Limb (tissue), 2 donors: Measurements from ENCODE around the gene IL36RN.
"Not testable (repeated sequence)": the region's sequence is repeated elsewhere in the genome, so short reads cannot be mapped to it uniquely, and the experiment has no call there.

ENCODE experiments used
- DNase-seq, 2 donors: peaks; one replicate each; pipeline ENCODE4 v3.0.0-alpha.2; 2016; ENCODE audit errors: extremely low spot score in 2 of 2

The IL36RN gene

DNA sequence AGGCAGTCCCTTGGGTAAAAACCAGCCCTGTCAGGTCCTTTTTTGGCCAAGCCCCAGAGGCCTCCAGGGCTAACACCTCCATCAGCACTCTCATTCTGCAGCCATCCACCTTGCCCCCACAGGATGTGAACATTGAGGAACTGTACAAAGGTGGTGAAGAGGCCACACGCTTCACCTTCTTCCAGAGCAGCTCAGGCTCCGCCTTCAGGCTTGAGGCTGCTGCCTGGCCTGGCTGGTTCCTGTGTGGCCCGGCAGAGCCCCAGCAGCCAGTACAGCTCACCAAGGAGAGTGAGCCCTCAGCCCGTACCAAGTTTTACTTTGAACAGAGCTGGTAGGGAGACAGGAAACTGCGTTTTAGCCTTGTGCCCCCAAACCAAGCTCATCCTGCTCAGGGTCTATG, 16.0 kb downstream of the IL36RN start:
- DNase-seq = no peak

DNA sequence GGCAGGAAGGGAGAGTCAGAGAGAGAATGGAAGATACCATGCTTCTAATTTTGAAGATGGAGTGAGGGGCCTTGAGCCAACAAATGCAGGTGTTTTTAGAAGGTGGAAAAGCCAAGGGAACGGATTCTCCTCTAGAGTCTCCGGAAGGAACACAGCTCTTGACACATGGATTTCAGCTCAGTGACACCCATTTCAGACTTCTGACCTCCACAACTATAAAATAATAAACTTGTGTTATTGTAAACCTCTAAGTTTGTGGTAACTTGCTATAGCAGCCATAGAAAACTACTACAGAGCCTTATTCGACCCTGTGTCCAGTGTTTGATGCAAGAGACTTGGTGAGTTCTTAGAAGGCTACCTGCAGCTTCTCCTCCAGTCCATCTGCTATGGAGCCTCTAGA, 16.6 kb downstream of the IL36RN start:
- no peak for DNase-seq

DNA sequence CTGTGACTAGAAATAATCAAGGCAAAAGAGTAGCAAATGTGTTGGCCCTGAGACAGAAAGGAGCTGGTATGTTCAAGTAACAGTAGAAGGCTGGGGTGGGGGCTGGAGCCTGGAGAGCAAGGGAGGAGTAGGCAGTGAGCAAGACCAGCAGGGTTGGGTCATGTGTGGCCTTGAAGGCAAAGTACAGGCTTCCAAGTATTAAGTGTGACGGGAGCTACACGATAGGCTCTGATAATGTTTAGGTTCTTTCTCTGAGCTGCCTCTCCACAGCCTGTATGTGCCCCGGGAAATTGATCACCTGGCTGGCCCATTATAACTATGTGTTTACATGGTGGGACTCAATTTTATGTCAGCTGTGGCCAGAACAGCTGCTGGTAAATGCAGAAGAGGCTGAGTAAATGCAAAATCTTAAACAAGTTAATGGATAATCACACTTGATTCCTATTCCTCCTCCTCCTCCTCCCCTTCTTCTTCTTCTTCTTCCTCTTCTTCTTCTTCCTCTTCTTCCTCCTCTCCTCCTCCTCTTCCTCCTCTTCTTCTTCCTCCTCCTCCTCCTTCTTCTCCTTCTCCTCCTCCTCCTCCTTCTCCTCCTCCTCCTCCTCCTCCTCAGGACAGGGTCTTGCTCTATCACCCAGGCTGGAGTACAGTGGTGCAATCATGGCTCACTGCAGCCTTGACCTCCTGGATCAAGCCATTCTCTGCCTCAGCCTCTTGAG, 18.1 kb downstream of the IL36RN start:
- DNase-seq = no peak

DNA sequence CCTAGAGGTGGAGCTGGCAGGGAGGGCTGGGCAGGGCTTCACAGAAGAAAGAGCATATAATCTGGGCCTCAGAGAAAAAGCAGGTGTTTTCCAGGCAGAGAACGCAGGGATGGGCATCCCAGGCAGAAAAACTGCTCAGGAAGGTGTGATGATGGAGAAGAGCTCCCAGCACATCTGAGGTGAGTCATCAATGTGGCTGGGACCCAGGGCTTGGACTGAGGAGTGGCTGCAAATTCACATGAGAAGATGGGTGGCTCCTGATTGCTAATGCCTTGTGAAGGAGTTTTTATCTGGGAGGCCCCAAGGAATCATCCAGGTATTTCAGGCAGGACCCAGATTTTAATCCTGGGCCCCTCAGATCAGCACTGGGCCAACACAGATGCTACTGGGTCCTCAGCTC, 18.9 kb downstream of the IL36RN start:
- DNase-seq = no peak

GRCh38 chr2:113078350-113078839, 19.4 kb downstream of the IL36RN start:
- no peak for DNase-seq

DNA sequence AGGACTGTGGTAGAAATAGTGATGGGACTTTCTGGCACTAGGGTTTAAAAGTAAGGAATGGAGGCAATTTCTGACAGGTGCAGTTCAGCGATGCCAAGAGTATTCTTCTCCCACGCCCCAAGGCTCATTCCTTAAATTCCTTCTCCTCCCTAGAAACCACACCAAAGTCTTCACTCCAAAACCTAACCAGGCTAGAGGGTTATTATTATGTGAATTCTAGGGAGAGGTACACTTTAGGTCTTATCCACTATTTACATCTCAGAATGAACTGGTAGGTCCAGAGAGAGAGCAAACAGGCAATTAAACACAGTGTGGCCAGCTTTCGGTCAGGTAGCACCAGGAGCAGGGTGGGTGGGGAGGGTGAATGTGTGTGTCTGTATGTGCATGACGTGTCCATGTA, 20.1 kb downstream of the IL36RN start:
- DNase-seq = no peak

- peak; percentile 21 to 64 for DNase-seq
Observed at GRCh38 chr2:113080134-113080533, 21.1 kb downstream of the IL36RN start.

- no peak for DNase-seq
Observed at GRCh38 chr2:113081488-113082210, 22.7 kb downstream of the IL36RN start.

DNA sequence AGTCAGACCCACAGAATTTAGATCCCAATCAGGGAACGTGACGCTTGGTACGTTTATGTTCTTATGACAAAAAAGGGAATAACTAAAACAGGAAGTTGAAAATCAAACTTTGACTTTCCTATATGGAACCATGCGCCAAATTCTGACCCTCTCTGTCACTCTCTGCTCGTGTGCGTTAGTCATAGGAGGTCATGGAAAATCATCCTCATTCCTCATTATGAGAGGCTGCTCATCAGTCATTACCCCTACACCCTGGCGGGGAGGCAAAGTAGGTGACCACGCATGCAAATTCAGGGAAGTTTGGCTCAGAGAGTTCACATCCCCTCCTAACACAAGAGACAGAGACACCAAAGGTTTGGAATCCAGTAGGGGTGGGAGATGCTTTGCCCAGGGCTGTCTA, 24.3 kb downstream of the IL36RN start:
- no peak for DNase-seq

- DNase-seq = no peak
Observed at GRCh38 chr2:113084249-113085000, 25.4 kb downstream of the IL36RN start.

- no peak for DNase-seq
Observed at GRCh38 chr2:113085542-113085941, 26.5 kb downstream of the IL36RN start.

DNA sequence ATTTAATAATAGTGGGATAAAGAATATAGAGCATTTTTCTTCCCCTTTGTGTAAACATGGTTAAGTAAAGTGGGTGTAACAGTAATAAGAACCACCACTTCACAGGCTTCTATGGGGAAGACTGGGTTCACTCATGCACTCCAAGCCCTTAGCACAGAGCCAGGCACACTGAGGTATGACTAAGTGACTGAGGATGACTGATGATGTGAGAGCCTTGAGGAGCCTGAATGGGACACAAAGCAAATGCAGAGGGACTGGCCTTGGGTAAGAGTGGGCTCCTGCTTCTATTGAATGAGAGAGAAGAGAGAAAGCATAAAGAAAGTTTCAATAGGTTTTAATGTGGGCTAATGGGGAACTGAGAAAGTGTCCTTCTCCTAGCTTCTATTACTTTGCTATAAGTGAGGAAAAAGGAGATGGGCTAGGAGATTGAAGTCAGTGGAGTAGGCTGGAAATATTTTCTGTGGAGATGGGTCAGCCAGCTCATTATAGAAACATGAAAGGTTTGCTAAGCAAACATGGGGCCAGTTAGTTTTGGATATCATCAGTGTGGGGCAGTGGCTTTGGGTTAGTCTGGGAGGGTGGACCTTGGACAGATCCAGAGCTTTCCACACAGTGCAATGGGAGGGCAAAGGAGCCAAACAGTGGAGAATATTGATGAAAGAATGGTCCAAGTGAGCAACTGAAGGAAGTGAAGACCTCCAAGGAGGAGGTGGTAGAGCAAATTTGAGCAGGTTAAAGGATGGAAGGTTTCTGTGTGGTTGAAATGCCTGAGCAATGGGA, 29.4 kb downstream of the IL36RN start:
- no peak for DNase-seq

DNA sequence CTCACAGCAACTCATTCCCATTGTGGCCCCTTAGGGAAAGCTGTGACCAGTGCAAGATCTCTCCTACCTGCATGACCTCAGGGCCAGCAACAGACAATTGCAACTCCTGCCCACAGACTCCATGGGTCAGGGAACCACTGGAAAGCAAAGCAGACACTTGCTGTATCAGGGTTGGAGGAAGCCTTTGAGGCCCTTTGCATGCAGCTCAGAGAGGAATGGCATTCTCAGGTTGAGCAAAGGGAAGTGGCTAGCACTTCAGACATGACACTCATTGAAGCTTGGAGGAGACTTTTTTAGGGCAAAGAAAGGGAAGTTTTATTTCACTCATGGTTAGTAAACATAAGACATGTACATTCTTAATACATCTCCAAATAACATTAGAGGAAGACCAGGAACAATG, 30.9 kb downstream of the IL36RN start:
- no peak for DNase-seq

DNA sequence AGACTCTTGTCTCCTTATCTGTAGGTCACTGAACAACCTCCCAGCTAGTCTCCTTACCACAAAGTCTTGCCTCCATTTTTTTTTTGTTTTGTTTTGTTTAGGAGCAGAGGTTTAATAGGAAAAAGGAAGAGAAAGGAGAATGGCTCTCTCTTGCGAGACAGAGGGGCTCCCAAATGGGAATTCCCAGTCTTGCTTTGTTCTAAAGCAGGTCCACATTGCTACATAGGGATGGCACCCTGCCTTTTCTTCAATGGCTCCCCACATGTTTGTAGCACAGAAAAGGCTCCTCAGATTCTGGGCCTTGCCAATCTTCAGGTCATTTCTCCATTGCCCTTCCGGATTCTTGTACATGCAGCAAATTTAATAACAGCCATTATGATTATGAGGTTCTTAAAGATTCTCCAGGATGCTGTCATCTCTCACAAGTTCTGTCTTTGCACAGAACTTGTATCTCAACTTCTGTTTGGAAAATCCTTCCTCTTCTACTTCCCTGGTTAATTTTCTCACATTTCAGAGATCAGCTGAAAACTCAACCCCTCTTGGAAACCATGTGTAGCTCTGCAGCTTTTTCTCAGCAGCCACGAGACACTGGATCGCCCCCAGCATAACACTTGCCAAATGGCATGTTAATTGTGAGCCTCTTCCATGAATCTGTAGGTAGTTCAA, 32.4 kb downstream of the IL36RN start:
- DNase-seq = no peak

DNA sequence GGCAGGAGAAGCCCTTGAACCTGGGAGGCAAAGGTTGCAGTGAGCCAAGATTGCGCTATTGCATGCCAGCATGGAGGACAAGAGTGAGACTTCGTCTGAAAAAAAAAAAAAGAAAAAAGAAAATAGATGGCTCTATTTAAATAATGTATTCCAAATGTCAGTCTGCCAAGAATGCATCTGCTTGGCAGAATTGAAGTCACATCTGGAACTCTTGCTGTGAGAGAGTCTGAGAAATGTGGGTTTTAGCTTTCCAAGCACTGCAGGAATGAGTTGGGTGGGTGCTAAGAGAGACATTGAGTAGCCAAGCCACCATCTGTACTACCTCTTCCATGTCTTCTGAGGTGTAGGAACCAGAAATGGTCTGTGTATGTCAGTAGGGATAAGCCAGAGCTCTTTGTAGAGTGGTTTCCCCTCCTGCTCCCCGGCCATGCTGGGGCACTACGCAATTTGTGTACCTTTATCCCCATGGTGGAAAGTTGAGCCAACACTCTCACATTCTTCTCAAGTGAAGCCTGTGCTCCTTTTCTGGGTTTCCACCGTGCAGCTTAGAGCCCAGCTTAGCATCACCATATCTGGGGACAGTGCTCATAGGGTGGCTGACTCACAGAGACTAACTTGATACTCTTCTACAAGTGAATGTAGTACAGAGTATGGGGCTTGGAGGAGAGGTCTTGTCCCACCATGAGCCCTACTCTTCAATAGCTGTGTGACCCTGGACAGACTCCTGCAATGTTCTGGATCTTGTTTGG, 34.0 kb downstream of the IL36RN start:
- DNase-seq = no peak

- no peak for DNase-seq
Observed at GRCh38 chr2:113093613-113093977, 34.6 kb downstream of the IL36RN start.

GRCh38 chr2:113096306-113096705, 37.3 kb downstream of the IL36RN start:
- DNase-seq = not testable (repeated sequence)

- DNase-seq = not testable (repeated sequence)
Observed at GRCh38 chr2:113096842-113097618, 38.0 kb downstream of the IL36RN start.

DNA sequence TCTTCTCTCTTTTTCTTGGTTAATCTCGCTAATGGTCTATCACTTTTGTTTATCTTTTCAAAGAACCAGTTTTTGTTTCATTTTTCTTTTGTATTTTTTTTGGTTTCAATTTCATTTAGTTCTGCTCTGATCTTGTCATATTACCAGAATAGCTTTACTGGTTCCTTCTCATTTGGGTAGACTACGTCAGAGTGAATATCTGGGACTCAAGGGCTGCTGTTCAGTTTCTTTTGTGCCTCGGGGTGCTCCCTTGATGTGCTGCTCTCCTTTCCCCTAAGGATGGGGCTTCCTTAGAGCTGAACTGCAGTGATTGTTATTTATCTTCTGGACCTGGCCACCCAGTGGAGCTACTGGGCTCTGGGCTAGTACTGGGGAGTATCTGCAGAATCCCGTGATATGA, 39.0 kb downstream of the IL36RN start:
- no peak for DNase-seq
